ENCODE measurements around the gene UIMC1. TPM values are rescaled to one million over a fixed set of nuclear protein-coding genes. Genes with fewer than 3 reads are reported as not detected.

Gene UIMC1
- total RNA-seq, 1 donor from 2014 or later: 72.5 TPM

GRCh38 chr5:176894298-176894697 is 112.3 kb downstream of the UIMC1 start:
- no peak overlapping the region for H3K27ac Mint-ChIP-seq
- no peak for TF ChIP-seq CTCF (IDR thresholded peaks at IDR 0.05)
- ChIA-PET CTCF (no interaction called here), POLR2A (interaction anchor here (0.7 kb wide), 1 partner anchor 71 kb away, joined by 5 read pairs; no protein-coding TSS in a partner anchor)
- ATAC-seq (ENCODE audit: low read depth) (no peak), DNase-seq (no peak)
- intact Hi-C loops (cut with micrococcal nuclease): no loop called here
- no peak overlapping the region for H3K4me3 Mint-ChIP-seq
- H3K36me3 Mint-ChIP-seq (ENCODE audit: low read depth): no peaks in the 10 kb centered on the region
- H3K4me1 Mint-ChIP-seq: peaks cover 6% of the 10 kb centered on the region
- peaks cover 9% of the 10 kb centered on the region for H3K27me3 Mint-ChIP-seq
- H3K9me3 Mint-ChIP-seq: no peaks in the 10 kb centered on the region

- CTCF ChIA-PET: no interaction called here
- intact Hi-C loops (cut with micrococcal nuclease): no loop called here
- no peaks in the 10 kb centered on the region for H3K36me3 Mint-ChIP-seq (ENCODE audit: low read depth)
- H3K9me3 Mint-ChIP-seq: no peaks in the 10 kb centered on the region
- no peak overlapping the region for H3K4me3 Mint-ChIP-seq
- no peak for ATAC-seq (ENCODE audit: low read depth)
- H3K27me3 Mint-ChIP-seq: peaks cover 9% of the 10 kb centered on the region
- no peak overlapping the region for H3K27ac Mint-ChIP-seq
- DNase-seq: no peak
- TF ChIP-seq CTCF (IDR thresholded peaks at IDR 0.05): no peak
- H3K4me1 Mint-ChIP-seq: no peaks in the 10 kb centered on the region
- POLR2A ChIA-PET: no interaction called here
These were observed 113.9 kb downstream of the UIMC1 start for GRCh38 chr5:176892663-176893062.

GRCh38 chr5:176891331-176891958 is 115.1 kb downstream of the UIMC1 start:
- no peaks in the 10 kb centered on the region for H3K9me3 Mint-ChIP-seq
- intact Hi-C loops (cut with micrococcal nuclease): no loop called here

GRCh38 chr5:176890455-176891330 is 115.9 kb downstream of the UIMC1 start:
- no peak overlapping the region for H3K27ac Mint-ChIP-seq

More at GRCh38 chr5:176891331-176891958, 115.1 kb downstream of the UIMC1 start:
- Mint-ChIP-seq H3K27ac (no peak overlapping the region), H3K4me1 (no peaks in the 10 kb centered on the region), H3K27me3 (peaks cover 9% of the 10 kb centered on the region), H3K4me3 (no peak overlapping the region), H3K36me3 (ENCODE audit: low read depth) (no peaks in the 10 kb centered on the region)
- POLR2A ChIA-PET: no interaction called here
- ATAC-seq (ENCODE audit: low read depth) (no peak), DNase-seq (no peak)
- CTCF ChIA-PET: no interaction called here
- no peak for TF ChIP-seq CTCF (IDR thresholded peaks at IDR 0.05)

More at GRCh38 chr5:176890455-176891330, 115.9 kb downstream of the UIMC1 start:
- H3K4me1 Mint-ChIP-seq: no peaks in the 10 kb centered on the region
- no peak for DNase-seq
- POLR2A ChIA-PET: no interaction called here
- TF ChIP-seq CTCF (IDR thresholded peaks at IDR 0.05): no peak
- no peak for ATAC-seq (ENCODE audit: low read depth)
- H3K4me3 Mint-ChIP-seq: no peak overlapping the region
- CTCF ChIA-PET: no interaction called here
- H3K36me3 Mint-ChIP-seq (ENCODE audit: low read depth): no peaks in the 10 kb centered on the region
- intact Hi-C loops (cut with micrococcal nuclease): no loop called here
- peaks cover 9% of the 10 kb centered on the region for H3K27me3 Mint-ChIP-seq
- no peaks in the 10 kb centered on the region for H3K9me3 Mint-ChIP-seq

Data from activated B cell treated with CpG ODN at 0.5 μM for 24 hours (primary cell).